ENCODE results near the gene ACTR1A. TPM values are rescaled to one million over a fixed set of nuclear protein-coding genes. Genes with fewer than 3 reads are reported as not detected.

ACTR1A gene
- total RNA-seq, 1 experiment from 2014 or later: 82.1 TPM

DNA sequence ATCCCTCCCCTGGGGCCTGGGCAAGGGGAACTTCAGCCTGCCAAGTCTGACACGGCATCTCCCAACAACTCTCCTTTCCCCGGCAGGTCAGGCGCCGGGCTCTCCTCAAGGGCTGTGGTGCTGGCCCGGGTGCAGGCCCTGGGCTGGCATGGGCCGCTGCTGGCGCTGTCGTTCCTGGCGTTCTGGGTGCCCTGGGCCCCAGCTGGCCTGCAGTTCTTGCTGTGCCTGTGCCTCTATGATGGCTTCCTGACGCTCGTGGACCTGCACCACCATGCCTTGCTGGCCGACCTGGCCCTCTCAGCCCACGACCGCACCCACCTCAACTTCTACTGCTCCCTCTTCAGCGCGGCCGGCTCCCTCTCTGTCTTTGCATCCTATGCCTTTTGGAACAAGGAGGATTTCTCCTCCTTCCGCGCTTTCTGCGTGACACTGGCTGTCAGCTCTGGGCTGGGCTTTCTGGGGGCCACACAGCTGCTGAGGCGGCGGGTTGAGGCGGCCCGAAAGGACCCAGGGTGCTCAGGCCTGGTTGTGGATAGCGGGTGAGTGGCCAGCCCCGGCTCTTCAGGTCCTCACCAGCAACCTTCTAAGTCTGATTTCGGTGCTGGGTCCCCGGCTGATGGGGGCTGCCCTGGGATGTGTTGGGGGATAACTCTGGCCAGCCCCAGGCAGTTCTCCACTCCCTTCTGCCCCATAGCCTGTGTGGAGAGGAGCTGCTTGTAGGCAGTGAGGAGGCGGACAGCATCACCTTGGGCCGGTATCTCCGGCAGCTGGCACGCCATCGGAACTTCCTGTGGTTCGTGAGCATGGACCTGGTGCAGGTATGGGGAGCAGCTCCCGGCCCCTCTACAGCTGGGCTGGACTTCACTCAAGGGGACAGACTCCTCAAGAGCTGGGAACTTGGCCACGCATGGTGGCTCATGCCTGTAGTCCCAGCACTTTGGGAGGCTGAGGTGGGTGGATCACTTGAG, 31.6 kb downstream of the ACTR1A start:
- H2AK5ac ChIP-seq (ENCODE audit: insufficient read length, low read length): no peak overlapping the region
- Mint-ChIP-seq H3K4me1 (peaks cover 0 to 2% of the 10 kb centered on the region in 2 experiments; a peak in 1 of 4 replicates), H3K27ac (no peak overlapping the region; a peak in 1 of 7 replicates), H3K4me3 (no peak overlapping the region), H3K9me3 (no peaks in the 10 kb centered on the region), H3K27me3 (ENCODE audit: low read depth) (no peaks in the 10 kb centered on the region; the same call in none of the 2 replicates), H3K36me3 (ENCODE audit: insufficient read depth in 1 of 3, low read depth in 3 of 3) (peaks cover 7 to 22% (median 16%) of the 10 kb centered on the region in 3 experiments; a peak in 6 of 7 replicates)
- H3K23ac ChIP-seq (ENCODE audit: insufficient read length, low read depth, low read length): no peak overlapping the region
- no peak overlapping the region for H2BK120ac ChIP-seq (ENCODE audit: low read depth, low read length, poor library complexity, severe bottlenecking)
- H2BK20ac ChIP-seq (ENCODE audit: low read depth, low read length, poor library complexity, severe bottlenecking): no peak overlapping the region
- no CpG with 5 or more reads among the region's 36 CpGs for WGBS (ENCODE audit: extremely low coverage, insufficient read length, low lambda C conversion rate)
- H2BK15ac ChIP-seq (ENCODE audit: low read depth, low read length): no peak overlapping the region
- no peak overlapping the region for H4K5ac ChIP-seq (ENCODE audit: insufficient read length, low read depth, low read length)
- no peak for DNase-seq
- no peak overlapping the region for H3K18ac ChIP-seq (ENCODE audit: insufficient read length, low read depth, low read length)
- no peaks in the 10 kb centered on the region for H3K9me3 ChIP-seq (ENCODE audit: control insufficient read depth, low read depth, low read length)
- no peaks in the 10 kb centered on the region for H4K20me1 ChIP-seq (ENCODE audit: control insufficient read depth, insufficient read depth, insufficient read length)
- no peak overlapping the region for H3K4ac ChIP-seq (ENCODE audit: low read depth, low read length)
- no peak overlapping the region; the same call in 1 of the 2 replicates for H3K14ac ChIP-seq (ENCODE audit: insufficient read depth, low read length)
- H3K79me1 ChIP-seq (ENCODE audit: insufficient read depth, low read depth, low read length, poor library complexity, severe bottlenecking): no peaks in the 10 kb centered on the region
- no peak overlapping the region for H2BK12ac ChIP-seq (ENCODE audit: insufficient read length, low read depth, low read length)
- H4K91ac ChIP-seq (ENCODE audit: insufficient read length, low read depth, low read length): no peak overlapping the region
- no peak overlapping the region for H3T11ph ChIP-seq (ENCODE audit: low read length)
- no peak overlapping the region for H3K9ac ChIP-seq (ENCODE audit: extremely low read depth, insufficient read length, low read length)
- no peaks in the 10 kb centered on the region for H3K23me2 ChIP-seq (ENCODE audit: insufficient read length, low read depth, low read length, poor library complexity, severe bottlenecking)
- H2AFZ ChIP-seq (ENCODE audit: low read length): no peak overlapping the region
- H3K4me1 ChIP-seq (ENCODE audit: insufficient read depth, low read length): no peaks in the 10 kb centered on the region
- H4K8ac ChIP-seq (replicated peaks; ENCODE audit: insufficient read length, low read depth, low read length): no peak overlapping the region
- no peak overlapping the region for H2BK5ac ChIP-seq (ENCODE audit: insufficient read length, low read length)
- no peak overlapping the region for H3K56ac ChIP-seq (ENCODE audit: insufficient read length, low read depth, low read length)
- no peak overlapping the region for H3K4me2 ChIP-seq (ENCODE audit: insufficient read depth, insufficient read length, low read length)
- no peaks in the 10 kb centered on the region for H3K27me3 ChIP-seq (ENCODE audit: insufficient read depth, low read length)
- H3K27ac ChIP-seq (ENCODE audit: insufficient read length, low read depth, low read length): no peak overlapping the region
- TF ChIP-seq CTCF (conservative IDR thresholded peaks at IDR 0.05): no peak
- no peaks in the 10 kb centered on the region for H3K79me2 ChIP-seq (ENCODE audit: insufficient read depth, low read length)

Measured in H9 (cell line).